OCI-LY3 (cell line): ENCODE data around the gene LRRC41.

Source experiments
- CTCF ChIP-seq: fragments of 200-600, 300-600 bp; sonication (generic); IDR thresholded peaks from 2 replicates; pipeline ENCODE4 v1.5.1; 2014; ENCODE audit warnings: antibody characterized with exemption, low read length, low read depth
- EZH2phosphoT487 ChIP-seq: fragments of 200-600 bp; shearing (Covaris generic); IDR thresholded peaks from 2 replicates; pipeline ENCODE4 v1.6.1; 2018; ENCODE audit warnings: antibody characterized with exemption, mixed run types, low read depth

- no peak for TF ChIP-seq CTCF
- TF ChIP-seq EZH2phosphoT487: no peak
Observed at GRCh38 chr1:46285730-46286477, 17.5 kb downstream of the LRRC41 start.
